ENCODE results near the gene RHBDL1.
A peak's percentile ranks its signal among the peaks of the same experiment; 100 is the strongest.

RHBDL1 gene

DNA sequence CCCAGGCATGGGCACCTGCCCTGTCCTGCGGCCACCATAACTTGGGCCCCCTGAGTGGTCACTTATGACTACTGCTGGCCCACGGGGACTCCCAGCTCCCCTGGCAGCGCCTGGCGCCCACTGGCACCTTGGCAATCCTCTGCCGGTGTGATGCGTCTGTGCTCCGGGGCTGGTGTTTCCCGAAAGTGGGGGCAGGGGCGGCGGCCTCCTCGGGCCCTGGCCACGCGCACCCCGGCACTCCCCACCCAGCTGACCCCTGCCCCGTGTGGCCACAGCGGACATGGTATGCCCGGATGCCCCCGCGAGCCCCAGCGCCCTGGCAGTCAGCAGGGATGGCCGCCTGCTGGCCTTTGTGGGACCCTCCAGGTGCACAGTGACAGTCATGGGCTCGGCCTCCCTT, 18.0 kb upstream of the RHBDL1 start:
- DNase-seq (ENCODE audit: low read depth), result no peak

DNA sequence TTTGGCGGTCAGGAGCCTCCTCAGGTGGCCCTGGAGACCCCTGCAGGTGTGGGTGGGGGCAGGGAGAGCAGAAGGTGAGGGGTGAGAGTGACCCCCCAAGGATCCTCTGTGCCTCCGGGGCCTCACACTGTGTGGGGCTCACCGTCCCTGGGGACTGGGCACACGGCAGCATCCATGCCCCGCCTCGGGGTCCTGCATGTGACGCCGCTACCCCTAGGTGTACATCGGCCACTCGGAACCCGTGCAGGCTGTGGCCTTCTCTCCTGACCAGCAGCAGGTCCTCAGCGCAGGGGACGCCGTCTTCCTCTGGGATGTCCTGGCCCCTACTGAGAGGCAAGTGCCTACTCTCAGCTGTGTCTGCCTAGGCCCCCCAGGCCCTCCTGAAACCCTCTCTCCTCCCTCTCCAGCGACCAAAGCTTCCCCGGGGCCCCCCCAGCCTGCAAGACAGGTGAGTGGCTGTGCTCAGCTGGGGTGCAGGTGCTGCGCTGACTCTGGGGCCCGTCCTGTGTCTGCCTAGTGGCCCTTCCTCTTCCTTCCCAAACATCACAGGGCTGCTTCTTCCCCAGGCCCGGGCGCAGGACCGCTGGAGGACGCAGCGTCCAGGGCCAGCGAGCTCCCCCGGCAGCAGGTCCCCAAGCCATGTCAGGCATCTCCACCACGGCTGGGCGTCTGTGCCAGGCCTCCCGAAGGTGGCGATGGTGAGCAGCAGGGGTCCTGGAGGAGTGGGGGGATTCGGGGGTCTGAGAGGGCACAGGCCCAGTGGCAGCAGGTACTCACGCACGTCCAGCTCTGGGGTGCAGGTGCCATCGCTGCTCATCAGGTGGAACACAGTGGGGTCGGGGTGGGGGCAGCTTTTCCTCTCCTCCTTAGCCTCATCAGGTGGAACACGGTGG, 16.5 kb upstream of the RHBDL1 start:
- DNase-seq (ENCODE audit: low read depth), result no peak

DNA sequence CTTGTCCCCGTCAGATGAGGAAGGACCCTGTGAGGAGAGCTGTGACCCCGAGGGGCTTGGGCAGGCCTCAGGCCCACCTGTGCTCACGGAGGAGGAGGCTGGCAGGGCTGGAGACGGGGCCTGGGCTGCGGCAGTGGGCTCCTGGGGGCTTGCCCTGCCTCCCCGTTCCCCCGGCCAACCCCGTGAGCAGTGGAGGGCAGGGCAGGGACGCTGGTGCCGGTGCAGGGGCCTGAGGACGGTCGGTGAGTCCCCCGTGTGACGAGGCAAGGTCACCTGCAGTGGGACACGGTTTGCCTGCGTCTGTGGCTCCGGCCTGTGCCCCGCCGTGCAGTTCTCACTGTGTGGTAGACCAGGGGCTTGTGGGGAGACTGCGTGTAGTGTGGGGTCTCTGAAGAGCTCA, 15.9 kb upstream of the RHBDL1 start:
- no peak for DNase-seq (ENCODE audit: low read depth)

DNA sequence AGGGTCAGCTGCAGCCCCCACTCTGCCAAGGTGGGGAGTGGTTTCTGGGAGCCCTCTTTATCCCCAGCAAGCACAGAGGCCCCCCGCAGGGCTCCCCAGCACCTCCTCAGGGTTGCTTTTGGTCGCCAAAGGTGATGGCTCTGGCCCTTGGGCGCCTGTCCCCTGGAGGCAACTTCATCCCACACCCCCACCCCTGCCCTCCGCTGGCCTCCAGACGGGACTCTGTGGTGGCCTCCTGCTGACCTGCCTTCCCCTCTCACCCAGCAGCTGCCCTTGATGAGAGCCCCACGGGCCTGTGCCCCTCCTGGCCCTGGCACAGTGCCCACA, 15.4 kb upstream of the RHBDL1 start:
- no peak for DNase-seq (ENCODE audit: low read depth)

DNA sequence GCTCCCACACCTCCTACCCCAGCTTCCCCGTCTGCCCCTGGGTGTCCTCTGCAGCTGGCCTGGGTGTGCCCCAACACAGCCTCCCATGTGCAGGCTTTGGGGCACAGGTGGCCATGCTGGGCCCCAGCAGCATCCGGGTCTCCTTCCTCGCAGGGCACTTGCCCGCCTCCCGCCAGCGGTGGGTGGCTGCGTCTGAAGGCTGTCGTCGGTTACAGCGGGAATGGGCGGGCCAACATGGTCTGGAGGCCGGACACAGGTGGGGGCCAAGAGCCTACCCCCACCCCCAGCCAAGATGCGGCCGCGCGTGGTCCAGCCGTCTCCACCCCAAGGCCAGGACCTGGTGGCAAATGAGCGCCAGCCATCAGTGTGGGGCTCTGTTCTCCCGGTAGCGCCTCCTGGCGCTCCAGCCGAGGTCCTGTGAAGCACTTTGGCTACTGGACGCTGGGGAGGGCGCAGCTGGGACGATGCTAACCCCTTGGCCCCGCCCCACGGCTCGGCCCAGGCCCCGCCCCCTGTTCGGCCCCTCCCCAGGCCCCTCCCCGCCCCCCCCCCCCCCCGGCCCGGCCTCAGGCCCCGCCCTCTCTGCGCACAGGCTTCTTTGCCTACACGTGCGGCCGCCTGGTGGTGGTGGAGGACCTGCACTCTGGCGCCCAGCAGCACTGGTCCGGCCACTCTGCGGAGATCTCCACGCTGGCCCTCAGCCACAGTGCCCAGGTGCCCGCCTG, 14.8 kb upstream of the RHBDL1 start:
- DNase-seq (ENCODE audit: low read depth), result peak; percentile 80

DNA sequence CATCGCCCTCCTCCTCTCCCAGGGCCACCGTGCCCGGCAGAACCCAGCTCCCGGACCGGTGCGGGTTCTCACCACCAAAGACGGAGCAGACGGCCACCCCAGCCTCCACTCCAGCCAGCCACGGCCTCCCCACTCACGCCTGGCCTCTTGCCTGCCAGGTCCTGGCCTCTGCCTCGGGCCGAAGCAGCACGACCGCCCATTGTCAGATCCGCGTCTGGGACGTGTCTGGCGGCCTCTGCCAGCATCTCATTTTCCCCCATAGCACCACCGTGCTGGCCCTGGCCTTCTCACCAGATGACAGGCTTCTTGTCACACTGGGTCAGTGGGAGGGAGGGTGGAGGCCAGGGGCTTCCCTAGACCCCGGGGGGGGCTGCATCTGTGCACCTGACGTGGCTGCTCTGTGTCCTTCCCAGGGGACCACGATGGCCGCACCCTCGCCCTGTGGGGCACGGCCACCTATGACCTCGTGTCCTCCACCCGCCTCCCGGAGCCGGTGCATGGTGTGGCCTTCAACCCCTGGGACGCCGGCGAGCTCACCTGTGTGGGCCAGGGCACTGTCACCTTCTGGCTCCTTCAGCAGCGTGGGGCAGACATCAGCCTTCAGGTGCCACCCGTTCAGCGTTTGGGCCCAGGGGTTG, 14.2 kb upstream of the RHBDL1 start:
- DNase-seq (ENCODE audit: low read depth), result no peak

DNA sequence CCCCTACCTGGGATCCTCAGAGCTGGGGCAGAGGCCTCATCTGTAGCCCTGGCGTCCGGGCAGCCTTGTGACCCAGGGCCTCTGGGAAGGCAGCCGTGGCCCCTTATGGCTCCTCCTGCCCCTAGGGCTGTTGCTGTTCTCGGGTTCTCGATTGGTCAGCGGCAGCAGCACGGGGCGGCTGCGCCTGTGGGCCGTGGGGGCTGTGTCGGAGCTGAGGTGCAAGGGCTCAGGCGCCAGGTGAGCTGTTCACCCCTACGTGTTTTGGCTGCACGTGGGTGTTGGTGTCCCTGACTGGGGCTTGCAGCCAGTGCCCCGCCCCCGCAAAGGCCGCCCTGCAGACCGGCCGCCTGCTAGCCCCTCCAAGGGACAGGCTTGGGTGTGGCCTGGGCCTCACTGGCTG, 13.4 kb upstream of the RHBDL1 start:
- DNase-seq (ENCODE audit: low read depth), result no peak

DNA sequence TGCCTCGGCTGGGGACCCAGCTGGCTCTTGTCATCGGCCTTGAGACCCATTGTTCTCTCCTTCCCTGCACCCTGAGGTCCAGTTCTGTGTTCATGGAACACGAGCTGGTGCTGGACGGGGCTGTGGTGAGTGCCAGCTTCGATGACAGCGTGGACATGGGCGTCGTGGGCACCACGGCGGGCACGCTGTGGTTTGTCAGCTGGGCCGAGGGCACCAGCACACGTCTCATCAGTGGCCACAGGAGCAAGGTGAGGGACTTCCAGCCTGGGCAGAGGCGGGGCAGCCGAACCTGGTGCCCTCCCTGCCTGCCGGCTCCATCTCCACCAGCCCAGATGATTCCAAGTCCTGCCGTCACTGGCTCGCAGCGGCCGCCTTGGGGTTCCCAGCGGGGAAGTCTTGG, 12.9 kb upstream of the RHBDL1 start:
- DNase-seq (ENCODE audit: low read depth), result no peak

DNA sequence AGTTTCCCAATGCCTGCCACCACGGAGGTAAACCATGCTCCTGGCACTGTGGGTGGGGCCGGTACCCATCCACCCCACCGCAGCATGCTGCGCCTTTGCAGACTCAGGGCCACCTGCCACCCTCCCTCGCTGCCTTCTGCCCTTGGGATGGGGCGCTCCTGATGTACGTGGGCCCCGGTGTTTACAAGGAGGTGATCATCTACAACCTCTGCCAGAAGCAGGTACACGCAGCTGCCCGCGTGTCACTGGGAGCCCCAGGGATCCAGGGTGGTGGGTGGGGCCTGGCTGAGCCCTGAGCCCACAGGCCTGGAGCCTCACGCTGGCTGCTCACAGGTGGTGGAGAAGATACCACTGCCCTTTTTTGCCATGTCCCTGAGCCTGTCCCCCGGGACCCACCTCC, 8.9 kb upstream of the RHBDL1 start:
- no peak for DNase-seq (ENCODE audit: low read depth)

DNA sequence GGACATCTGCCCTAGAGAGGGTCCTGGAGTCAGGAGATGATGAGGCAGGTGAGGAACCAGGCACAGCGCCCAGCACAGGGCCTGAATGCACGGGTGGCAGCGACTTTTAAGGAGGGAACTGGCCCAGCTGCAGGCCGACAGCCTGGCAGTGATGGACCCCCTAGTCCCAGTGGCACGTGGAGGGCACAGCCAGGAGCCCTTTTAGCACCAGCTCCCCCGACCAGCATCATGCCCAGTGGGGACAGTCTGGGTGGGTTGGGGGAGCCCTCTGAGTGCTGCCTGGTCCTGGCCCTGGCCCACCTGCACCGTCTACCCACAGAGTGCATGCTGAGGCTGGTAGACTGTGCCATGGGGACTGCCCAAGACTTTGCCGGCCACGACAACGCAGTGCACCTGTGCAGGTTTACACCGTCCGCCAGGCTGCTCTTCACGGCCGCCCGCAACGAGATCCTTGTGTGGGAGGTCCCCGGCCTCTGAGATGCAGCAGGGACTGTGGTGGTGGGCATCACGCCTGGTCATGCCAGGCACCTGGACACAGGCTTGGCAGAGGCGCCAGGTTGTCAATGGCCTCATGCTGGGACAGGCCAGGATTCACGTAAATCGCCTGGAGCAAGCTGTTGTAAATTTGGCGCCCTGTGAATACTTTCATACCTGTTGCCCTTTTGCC, 8.2 kb upstream of the RHBDL1 start:
- DNase-seq (ENCODE audit: low read depth), result no peak

DNA sequence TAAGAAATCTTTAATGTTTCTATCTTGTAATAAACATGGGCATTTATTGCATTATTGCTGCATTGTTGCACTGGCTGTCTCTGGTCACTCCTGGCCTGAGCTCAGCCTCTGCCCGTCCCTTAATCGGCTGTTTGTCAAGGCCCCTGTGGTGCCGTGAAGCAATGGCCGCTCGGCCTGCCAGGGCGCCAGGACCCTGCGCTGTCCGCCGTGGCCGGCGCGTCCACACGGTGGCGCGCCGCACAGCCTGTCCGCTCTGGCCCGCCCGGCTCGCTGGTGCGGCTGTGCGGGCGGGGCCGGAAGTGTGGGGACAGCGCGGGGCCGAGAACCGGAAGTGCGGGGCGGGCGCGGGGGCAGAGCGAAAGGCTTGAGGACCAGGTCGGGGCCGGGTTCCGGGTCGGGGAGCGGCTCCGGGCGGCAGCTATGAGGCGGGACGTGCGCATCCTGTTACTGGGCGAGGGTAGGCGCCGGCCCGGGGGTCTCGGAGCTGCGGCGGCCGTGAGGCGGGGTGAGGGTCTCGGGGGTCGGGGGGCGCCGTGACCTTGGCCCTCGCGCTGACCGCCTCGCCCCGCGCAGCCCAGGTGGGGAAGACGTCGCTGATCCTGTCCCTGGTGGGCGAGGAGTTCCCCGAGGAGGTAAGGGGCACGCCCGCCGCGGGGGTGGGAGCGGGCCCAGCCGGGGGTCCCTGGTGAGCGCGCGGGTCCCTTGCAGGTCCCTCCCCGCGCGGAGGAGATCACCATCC, 7.5 kb upstream of the RHBDL1 start, which contains the start of gene RHOT2:
TSS of gene RHOT2 (plus strand) at position 353 of the 739 bp plus-strand sequence. CDS start at position 421, 68 bp downstream.
- DNase-seq (ENCODE audit: low read depth), result peak; percentile 81

DNA sequence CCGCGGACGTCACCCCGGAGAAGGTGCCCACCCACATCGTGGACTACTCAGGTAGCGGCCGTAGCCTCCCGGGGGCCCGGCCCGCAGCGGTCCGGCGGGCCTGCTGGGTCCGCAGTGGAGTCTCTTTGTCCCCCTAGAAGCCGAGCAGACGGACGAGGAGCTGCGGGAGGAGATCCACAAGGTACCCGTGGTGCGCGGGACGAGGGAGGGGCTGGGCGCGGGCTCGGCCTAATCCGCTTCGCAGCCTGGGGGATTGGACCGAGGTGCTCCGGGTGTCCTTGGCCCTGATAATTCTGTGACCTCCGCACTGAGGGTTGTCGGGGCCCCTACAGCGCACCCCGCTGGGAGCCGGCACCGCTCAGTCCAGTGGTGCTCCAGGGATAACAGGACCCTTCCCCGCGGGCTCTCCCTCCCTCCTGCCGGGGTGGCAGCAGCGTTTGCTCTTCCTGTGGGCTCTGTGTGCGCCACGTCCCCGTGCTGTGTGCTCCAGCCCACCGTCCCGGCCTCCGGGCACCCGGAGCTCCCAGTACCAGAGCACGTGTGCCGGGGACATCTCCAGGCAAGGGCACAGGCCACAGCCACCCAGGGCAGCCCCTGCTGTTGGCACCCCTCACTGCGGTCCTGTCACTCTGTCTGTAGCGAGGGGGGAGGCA, 6.8 kb upstream of the RHBDL1 start:
- DNase-seq (ENCODE audit: low read depth), result no peak

DNA sequence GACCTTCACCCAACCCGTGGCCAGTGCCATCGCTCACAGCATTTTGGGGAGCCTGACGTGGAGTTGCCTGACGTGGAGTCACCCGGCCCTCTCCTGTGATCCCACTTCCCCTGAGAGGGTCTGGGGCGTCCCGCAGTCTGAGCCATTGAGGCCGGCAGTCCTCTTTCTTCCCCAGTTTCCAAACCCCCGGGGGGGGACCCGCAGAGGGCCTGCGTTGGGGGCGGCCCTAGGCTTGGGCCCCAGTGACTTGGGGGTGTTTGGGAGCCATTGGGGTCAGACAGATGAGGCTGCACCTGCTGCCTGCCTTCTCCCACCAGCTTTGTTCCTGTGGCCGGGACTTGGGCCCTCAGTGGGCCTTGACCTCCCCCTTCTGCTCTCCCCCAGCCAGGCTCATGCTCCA, 5.8 kb upstream of the RHBDL1 start:
- DNase-seq (ENCODE audit: low read depth), result no peak

DNA sequence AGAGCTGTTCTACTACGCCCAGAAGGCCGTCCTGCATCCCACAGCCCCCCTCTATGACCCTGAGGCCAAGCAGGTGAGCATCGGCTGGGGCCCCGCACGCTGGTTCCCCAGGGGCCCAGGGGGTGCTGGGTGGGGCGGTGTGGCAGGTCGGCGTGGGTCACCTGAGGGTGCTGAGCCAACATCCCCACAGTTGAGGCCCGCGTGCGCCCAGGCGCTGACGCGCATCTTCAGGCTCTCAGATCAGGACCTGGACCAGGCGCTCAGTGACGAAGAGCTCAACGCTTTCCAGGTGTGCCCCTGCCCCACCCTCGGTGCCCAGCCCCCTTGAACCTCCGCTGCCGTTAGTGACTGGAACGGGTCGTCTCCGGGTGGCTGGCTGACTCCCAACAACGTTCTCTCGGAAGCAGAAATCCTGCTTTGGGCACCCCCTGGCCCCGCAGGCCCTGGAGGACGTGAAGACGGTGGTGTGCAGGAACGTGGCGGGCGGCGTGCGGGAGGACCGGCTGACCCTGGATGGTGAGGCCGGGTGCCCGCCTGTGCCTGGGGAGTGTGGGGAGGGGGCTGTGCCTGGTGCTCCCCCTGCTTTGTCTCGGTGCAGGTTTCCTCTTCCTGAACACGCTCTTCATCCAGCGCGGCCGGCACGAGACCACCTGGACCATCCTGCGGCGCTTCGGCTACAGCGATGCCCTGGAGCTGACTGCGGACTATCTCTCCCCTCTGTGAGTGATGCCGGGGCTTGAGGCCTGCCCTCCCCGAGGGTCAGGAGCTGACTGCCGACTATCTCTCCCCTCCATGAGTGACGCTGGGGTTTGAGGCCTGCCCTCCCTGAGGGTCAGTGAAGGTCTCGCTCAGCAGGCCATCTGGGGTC, 4.8 kb upstream of the RHBDL1 start:
- no peak for DNase-seq (ENCODE audit: low read depth)

DNA sequence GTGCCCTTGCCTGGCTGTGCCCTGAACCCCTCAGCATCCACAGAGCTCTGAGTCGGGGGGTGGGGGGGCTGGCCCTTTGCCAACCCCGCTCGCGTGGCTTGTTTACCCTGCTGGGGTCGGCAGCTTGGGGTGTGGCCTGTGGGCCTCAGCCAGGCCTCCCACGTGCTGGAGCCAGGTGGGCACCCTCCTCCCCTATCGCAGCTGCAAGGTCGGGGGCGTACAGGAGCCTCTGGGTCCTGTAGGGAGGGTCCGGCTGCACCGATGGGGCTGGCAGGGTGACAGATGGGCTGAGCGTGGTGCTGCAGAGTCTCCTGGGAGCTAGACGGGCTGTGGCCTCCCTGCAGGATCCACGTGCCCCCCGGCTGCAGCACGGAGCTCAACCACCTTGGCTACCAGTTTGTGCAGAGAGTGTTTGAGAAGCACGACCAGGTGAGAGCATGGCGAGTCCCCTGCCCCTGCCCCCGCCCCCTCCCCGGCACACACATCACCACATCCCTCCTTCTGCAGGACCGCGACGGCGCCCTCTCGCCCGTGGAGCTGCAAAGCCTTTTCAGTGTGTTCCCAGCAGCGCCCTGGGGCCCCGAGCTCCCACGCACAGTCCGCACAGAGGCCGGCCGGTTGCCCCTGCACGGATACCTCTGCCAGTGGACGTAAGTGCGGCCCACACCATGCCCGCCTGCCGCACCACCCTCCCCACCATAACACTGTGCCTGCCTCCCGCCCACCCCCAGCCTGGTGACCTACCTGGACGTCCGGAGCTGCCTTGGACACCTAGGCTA, 3.9 kb upstream of the RHBDL1 start:
- DNase-seq (ENCODE audit: low read depth), result no peak

DNA sequence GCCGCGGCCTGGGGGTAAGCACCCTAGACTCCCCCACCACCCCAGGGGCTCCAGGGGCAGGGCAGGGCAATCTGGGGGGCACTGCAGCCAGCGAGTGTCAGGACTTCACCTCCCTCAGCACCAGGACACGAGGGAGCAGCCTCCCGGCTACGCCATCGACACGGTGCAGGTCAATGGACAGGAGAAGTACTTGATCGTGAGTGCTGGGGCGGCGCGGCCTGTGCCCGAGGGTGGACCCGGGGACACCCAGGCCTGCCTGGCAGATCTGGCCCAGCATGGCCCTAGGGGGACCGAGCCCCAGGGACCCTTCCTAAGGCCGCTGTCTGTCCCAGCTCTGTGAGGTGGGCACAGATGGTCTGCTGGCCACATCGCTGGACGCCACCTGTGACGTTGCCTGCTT, 3.1 kb upstream of the RHBDL1 start:
- DNase-seq (ENCODE audit: low read depth), result no peak

DNA sequence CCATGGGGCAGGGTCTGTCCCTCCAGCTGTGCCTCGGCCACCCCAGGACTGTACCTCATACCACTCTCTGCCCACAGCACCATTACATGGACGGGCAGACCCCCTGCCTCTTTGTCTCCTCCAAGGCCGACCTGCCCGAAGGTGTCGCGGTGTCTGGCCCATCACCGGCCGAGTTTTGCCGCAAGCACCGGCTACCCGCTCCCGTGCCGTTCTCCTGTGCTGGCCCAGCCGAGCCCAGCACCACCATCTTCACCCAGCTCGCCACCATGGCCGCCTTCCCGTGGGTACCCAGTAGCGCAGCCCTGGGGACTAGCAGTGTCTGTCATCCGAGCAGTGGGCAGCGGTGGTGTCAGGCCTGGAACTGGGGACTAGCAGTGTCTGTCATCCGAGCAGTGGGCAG, 2.6 kb upstream of the RHBDL1 start:
- DNase-seq (ENCODE audit: low read depth), result no peak

DNA sequence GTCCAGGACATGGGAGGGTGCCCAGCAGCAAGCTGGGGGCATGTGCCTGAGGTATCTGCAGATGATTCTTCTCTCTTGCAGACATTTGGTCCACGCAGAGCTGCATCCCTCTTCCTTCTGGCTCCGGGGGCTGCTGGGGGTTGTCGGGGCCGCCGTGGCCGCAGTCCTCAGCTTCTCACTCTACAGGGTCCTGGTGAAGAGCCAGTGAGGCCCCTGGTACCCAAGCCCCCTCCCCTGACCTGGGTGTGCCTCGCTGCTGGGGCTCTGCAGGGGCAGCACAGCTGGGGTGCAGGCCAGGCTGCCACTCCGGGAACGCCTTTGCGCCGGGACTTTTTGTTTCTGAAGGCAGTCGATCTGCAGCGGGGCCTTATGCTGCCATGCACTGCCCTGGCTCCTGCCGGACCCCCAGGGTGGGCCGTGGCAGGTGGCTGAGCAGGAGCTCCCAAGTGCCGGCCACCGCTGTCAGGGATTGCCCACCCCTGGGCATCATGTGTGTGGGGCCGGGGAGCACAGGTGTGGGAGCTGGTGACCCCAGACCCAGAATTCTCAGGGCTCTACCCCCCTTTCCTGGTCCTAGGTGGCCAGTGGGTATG, 2.0 kb upstream of the RHBDL1 start:
- DNase-seq (ENCODE audit: low read depth), result no peak
